ENCODE data around the gene SNRPA1. TPM values are rescaled to one million over a fixed set of nuclear protein-coding genes. Genes with fewer than 3 reads are reported as not detected.

Gene SNRPA1
- total and polyA plus RNA-seq, 2 donors (not counting 1 experiment from before 2014, with no cell fraction given) = 97.7 to 113 TPM

- intact Hi-C loops (cut with micrococcal nuclease) = loop anchor here (1.0 to 2.0 kb wide), 3 partner anchors 10 to 640 kb away; partner anchors contain the start of genes ASB7, CHSY1 and LINS1
These were observed 52.7 kb downstream of the SNRPA1 start for GRCh38 chr15:101242160-101242998.

More at GRCh38 chr15:101242160-101242998, 52.7 kb downstream of the SNRPA1 start:
- H3K4me3 ChIP-seq (ENCODE audit: control extremely low read depth in 1 of 5, extremely low read depth in 1 of 5, insufficient read depth in 1 of 5, low read depth in 2 of 5, low read length in 4 of 5) = peak overlapping the region; percentile 3 to 41 (median 16)
- no peaks in the 10 kb centered on the region for H3K27me3 ChIP-seq (replicated peaks in 1 of 4; ENCODE audit: control extremely low read depth in 1 of 4, control insufficient read depth in 3 of 4, insufficient read depth in 4 of 4, low read length in 3 of 4)
- H4K20me1 ChIP-seq (ENCODE audit: control insufficient read depth, insufficient read depth, low read length, poor library complexity, severe bottlenecking) = peaks cover 17% of the 10 kb centered on the region
- peak overlapping the region in 1 of 2 donors; percentile 46 for H3K27ac ChIP-seq (ENCODE audit: low read length in 2 of 2)
- Mint-ChIP-seq H3K4me3 (peak overlapping the region; percentile 66), H3K27ac (peak overlapping the region; percentile 73), H3K4me1 (peaks cover 84% of the 10 kb centered on the region), H3K9me3 (ENCODE audit: insufficient read depth) (no peaks in the 10 kb centered on the region), H3K27me3 (no peaks in the 10 kb centered on the region)
- no peaks in the 10 kb centered on the region for H3K36me3 ChIP-seq (replicated peaks in 1 of 2; ENCODE audit: control extremely low read depth in 1 of 2, control insufficient read depth in 1 of 2, extremely low read depth in 1 of 2, insufficient read depth in 2 of 2, low read length in 1 of 2)
- H3K9ac ChIP-seq (ENCODE audit: low read length) = peak overlapping the region; percentile 43
- peak overlapping the region; percentile 40 for H2AFZ ChIP-seq (ENCODE audit: insufficient read depth, low read depth, low read length, poor library complexity, severe bottlenecking)
- 24% methylated on average over 9 of the region's 12 CpGs for WGBS (ENCODE audit: insufficient coverage)
- CTCF ChIA-PET = interaction anchor here (0.7 to 6.8 kb wide), 4 partner anchors 10 to 121 kb away, joined by 4 to 33 read pairs (median 9); partner anchors contain the start of gene CHSY1
- POLR2A ChIA-PET = interaction anchor here (1.6 kb wide), 1 partner anchor 9 kb away, joined by 10 read pairs; the partner anchor contains the start of gene CHSY1
- TF ChIP-seq CTCF (IDR thresholded peaks at IDR 0.05) (no peak), EZH2 (IDR thresholded peaks at IDR 0.05; ENCODE audit: borderline replicate concordance, insufficient read depth, low read depth, low read length, poor library complexity, severe bottlenecking) (no peak)
- DNase-seq = peak; percentile 82
- H3K9me3 ChIP-seq (ENCODE audit: control extremely low read depth in 1 of 3, control insufficient read depth in 2 of 3, insufficient read depth in 1 of 3, low read length in 2 of 3) = no peaks in the 10 kb centered on the region
- peak; percentile 83 for ATAC-seq (ENCODE audit: low read depth)
- peaks cover 89% of the 10 kb centered on the region for H3K79me2 ChIP-seq (ENCODE audit: control insufficient read depth, insufficient read depth, low read length)
- peaks cover 74% of the 10 kb centered on the region in 2 donors for H3K4me1 ChIP-seq (ENCODE audit: control insufficient read depth in 2 of 2, insufficient read depth in 2 of 2, low read length in 2 of 2)
- peak overlapping the region; percentile 71 for H3K4me2 ChIP-seq (replicated peaks; ENCODE audit: low read depth, low read length, poor library complexity, severe bottlenecking)

Data from B cell (primary cell).